Measurements from ENCODE around the gene UBE2QL1. TPM values are rescaled to one million over a fixed set of nuclear protein-coding genes. Genes with fewer than 3 reads are reported as not detected.
A peak's percentile ranks its signal among the peaks of the same experiment; 100 is the strongest.

UBE2QL1 gene
- 0.17 and 0.34 TPM in 2 replicates for total RNA-seq

- TF ChIP-seq CTCF (IDR thresholded peaks at IDR 0.05; ENCODE audit: insufficient read depth, low read length, poor library complexity, severe bottlenecking) = no peak
- no peak for DNase-seq (ENCODE audit: low read depth)
- H3K27me3 ChIP-seq (ENCODE audit: control insufficient read depth, insufficient read depth, low read length) = peaks cover 37% of the 10 kb centered on the region
- H3K36me3 ChIP-seq (ENCODE audit: control insufficient read depth, insufficient read depth, low read length) = no peaks in the 10 kb centered on the region
- peak within 1 kb of the TSS; percentile 4 for H3K4me3 ChIP-seq (ENCODE audit: low read depth, low read length)
Measured at GRCh38 chr5:6448622-6449464, at the start of gene UBE2QL1. UBE2QL1 (plus strand) TSS chr5:6448859; CDS start chr5:6448894, 35 bp downstream.

- peak; percentile 7 for DNase-seq (ENCODE audit: low read depth)
- Histone ChIP-seq H3K36me3 (ENCODE audit: control insufficient read depth, insufficient read depth, low read length) (no peaks in the 10 kb centered on the region), H3K4me3 (ENCODE audit: low read depth, low read length) (no peak overlapping the region), H3K27me3 (ENCODE audit: control insufficient read depth, insufficient read depth, low read length) (no peaks in the 10 kb centered on the region)
- no peak for TF ChIP-seq CTCF (IDR thresholded peaks at IDR 0.05; ENCODE audit: insufficient read depth, low read length, poor library complexity, severe bottlenecking)
Measured at GRCh38 chr5:6399980-6400910, 48.4 kb upstream of the UBE2QL1 start.

GRCh38 chr5:6401410-6401809 lies 47.2 kb upstream of the UBE2QL1 start:
- Histone ChIP-seq H3K27me3 (ENCODE audit: control insufficient read depth, insufficient read depth, low read length) (no peaks in the 10 kb centered on the region), H3K36me3 (ENCODE audit: control insufficient read depth, insufficient read depth, low read length) (no peaks in the 10 kb centered on the region), H3K4me3 (ENCODE audit: low read depth, low read length) (no peak overlapping the region)
- no peak for TF ChIP-seq CTCF (IDR thresholded peaks at IDR 0.05; ENCODE audit: insufficient read depth, low read length, poor library complexity, severe bottlenecking)
- DNase-seq (ENCODE audit: low read depth) = no peak

GRCh38 chr5:6402939-6403338 lies 45.7 kb upstream of the UBE2QL1 start:
- no peak for TF ChIP-seq CTCF (IDR thresholded peaks at IDR 0.05; ENCODE audit: insufficient read depth, low read length, poor library complexity, severe bottlenecking)
- Histone ChIP-seq H3K36me3 (ENCODE audit: control insufficient read depth, insufficient read depth, low read length) (no peaks in the 10 kb centered on the region), H3K27me3 (ENCODE audit: control insufficient read depth, insufficient read depth, low read length) (no peaks in the 10 kb centered on the region), H3K4me3 (ENCODE audit: low read depth, low read length) (no peak overlapping the region)
- no peak for DNase-seq (ENCODE audit: low read depth)

GRCh38 chr5:6403416-6403815 lies 45.2 kb upstream of the UBE2QL1 start:
- Histone ChIP-seq H3K27me3 (ENCODE audit: control insufficient read depth, insufficient read depth, low read length) (no peaks in the 10 kb centered on the region), H3K36me3 (ENCODE audit: control insufficient read depth, insufficient read depth, low read length) (no peaks in the 10 kb centered on the region), H3K4me3 (ENCODE audit: low read depth, low read length) (no peak overlapping the region)
- TF ChIP-seq CTCF (IDR thresholded peaks at IDR 0.05; ENCODE audit: insufficient read depth, low read length, poor library complexity, severe bottlenecking) = no peak
- no peak for DNase-seq (ENCODE audit: low read depth)
